Tibial nerve (tissue), 4 donors: Measurements from ENCODE around the gene PCDHB12. TPM values are rescaled to one million over a fixed set of nuclear protein-coding genes. Genes with fewer than 3 reads are reported as not detected.

Experiments
- DNase-seq, 2 donors: peaks; one replicate each; pipeline ENCODE4 v3.0.0-alpha.2; 2019; ENCODE audit warnings: low spot score in 2 of 2
- H3K27ac ChIP-seq, 4 donors: fragments of 200-600 bp; sonication (generic) in 3 of 4; one replicate each; pipeline ENCODE4 v1.5.1; 2017 to 2019; ENCODE audit warnings: mild to moderate bottlenecking in 1 of 4
- H3K27me3 ChIP-seq, 2 donors: fragments of 200-600 bp; sonication (generic) in 1 of 2; one replicate each; pipeline versions ENCODE4 v1.5.1 to v1.6.0; 2017 to 2019
- H3K36me3 ChIP-seq, 3 donors: fragments of 200-600 bp; sonication (generic); one replicate each; pipeline ENCODE4 v1.5.1; 2018 to 2019
- H3K4me1 ChIP-seq, 4 donors: fragments of 200-600 bp; sonication (generic) in 3 of 4; one replicate each; pipeline ENCODE4 v1.5.1; 2017 to 2019
- H3K4me3 ChIP-seq, 4 donors: fragments of 200-600 bp; sonication (generic) in 3 of 4; one replicate each; pipeline ENCODE4 v1.5.1; 2017 to 2019; ENCODE audit warnings: mild to moderate bottlenecking in 1 of 4, moderate library complexity in 1 of 4
- H3K9me3 ChIP-seq, 4 donors: fragments of 200-600 bp; sonication (generic) in 3 of 4; one replicate each; pipeline ENCODE4 v1.5.1; 2017 to 2019
- EP300 ChIP-seq, 2 donors: sonication (generic); formaldehyde crosslinking; IDR thresholded peaks; one replicate each; pipeline ENCODE4 v1.6.1; 2017; ENCODE audit warnings: antibody characterized with exemption in 2 of 2, mild to moderate bottlenecking in 1 of 2
- POLR2A ChIP-seq, 2 donors: fragments of 450-650 bp; IDR thresholded peaks; one replicate each; pipeline ENCODE4 v1.6.1; 2017; ENCODE audit warnings: antibody characterized with exemption in 2 of 2, mild to moderate bottlenecking in 2 of 2, moderate library complexity in 2 of 2
- WGBS, 2 donors: methylation state at CpG; one replicate each; pipeline ENCODE4 v1.1.5; 2018; 5-methylcytosine and 5-hydroxymethylcytosine counted together
- total RNA-seq, 4 donors: library from RNA; depleted of rRNA; stranded (reverse); fragments of >200 nt; gene quantifications; one replicate each; pipeline ENCODE4 v1.1.0, GENCODE V29; 2016
- TF ChIP-seq, protein P1 (sequence below), 5 experiments: fragments of 200-600 bp in 3 of 5; fragments of 450-650 bp in 2 of 5; sonication (generic) in 3 of 5; IDR thresholded peaks; one replicate each; pipeline ENCODE4 v1.5.1; 2016 to 2019; ENCODE audit warnings: antibody characterized with exemption in 5 of 5, mild to moderate bottlenecking in 3 of 5, moderate library complexity in 2 of 5

PCDHB12 gene
- total RNA-seq, 4 donors from 2014 or later, result 5.7 to 12.6 (median 12.2) TPM

DNA sequence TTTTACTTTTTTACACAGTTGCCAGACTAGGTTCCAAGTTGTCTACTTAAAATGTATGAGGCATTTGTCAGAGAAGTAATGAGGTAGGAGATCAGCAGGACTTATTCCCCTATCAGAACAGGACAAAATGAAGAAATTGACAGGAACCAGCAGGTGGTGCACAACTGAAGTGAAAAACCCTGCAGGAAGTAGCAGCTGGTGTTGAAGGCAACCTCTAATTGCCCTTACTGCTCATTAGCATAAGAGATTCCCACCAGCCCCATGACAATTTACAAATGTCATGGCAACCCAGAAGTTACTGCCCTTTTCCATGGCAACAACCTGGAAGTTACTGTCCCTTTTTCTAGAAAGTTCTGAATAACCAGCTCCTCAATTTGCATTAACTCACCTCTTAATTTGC lies 42.1 kb downstream of the PCDHB12 start:
- no peak for DNase-seq
- H3K36me3 ChIP-seq, result peaks cover 0 to 68% (median 0%) of the 10 kb centered on the region in 3 donors
- TF ChIP-seq EP300 (IDR thresholded peaks at IDR 0.05) (no peak), POLR2A (IDR thresholded peaks at IDR 0.05) (no peak)
- TF ChIP-seq, protein P1, sequence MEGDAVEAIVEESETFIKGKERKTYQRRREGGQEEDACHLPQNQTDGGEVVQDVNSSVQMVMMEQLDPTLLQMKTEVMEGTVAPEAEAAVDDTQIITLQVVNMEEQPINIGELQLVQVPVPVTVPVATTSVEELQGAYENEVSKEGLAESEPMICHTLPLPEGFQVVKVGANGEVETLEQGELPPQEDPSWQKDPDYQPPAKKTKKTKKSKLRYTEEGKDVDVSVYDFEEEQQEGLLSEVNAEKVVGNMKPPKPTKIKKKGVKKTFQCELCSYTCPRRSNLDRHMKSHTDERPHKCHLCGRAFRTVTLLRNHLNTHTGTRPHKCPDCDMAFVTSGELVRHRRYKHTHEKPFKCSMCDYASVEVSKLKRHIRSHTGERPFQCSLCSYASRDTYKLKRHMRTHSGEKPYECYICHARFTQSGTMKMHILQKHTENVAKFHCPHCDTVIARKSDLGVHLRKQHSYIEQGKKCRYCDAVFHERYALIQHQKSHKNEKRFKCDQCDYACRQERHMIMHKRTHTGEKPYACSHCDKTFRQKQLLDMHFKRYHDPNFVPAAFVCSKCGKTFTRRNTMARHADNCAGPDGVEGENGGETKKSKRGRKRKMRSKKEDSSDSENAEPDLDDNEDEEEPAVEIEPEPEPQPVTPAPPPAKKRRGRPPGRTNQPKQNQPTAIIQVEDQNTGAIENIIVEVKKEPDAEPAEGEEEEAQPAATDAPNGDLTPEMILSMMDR (IDR thresholded peaks at IDR 0.05), result no peak
- no peak overlapping the region for H3K4me3 ChIP-seq
- no peak overlapping the region for H3K27ac ChIP-seq
- peaks cover 0 to 100% (median 59%) of the 10 kb centered on the region in 4 donors for H3K9me3 ChIP-seq
- H3K27me3 ChIP-seq, result no peaks in the 10 kb centered on the region
- no peaks in the 10 kb centered on the region for H3K4me1 ChIP-seq

DNA sequence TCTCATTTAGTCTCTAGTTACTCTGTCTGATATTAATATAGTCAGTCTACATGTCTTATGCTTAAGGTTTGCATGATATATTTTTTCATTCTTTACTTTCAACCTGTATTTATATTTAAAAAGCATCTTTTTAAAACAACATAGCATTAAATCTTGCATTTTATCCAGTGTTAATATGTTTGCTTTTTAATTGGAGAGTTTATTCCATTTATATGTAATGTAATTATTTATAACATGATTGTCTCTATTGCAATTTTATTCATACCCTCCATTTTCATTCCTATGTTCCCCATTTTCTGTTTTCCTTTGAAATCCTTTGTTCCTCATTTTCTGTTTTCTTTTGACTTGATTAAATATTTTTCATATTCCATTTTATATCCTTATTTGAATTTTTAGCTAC lies 49.9 kb downstream of the PCDHB12 start:
- no peak for DNase-seq

DNA sequence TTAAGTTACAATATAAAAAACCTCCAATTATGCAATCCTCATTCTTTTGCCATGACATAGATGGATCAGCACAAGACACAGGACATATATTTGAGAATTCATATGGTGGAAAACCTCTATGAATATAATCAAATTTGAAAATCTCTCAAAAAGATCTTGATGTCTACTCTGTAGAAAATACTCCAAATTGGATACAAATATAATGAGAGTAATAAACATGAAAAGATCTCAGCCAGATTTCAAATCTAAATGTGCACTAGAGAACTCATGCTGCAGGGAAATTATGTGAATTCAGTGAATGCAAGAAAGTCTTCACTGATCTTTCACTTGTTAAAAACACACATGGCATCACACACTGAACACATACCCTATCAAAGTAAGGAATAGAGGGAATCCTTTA lies 50.4 kb downstream of the PCDHB12 start:
- no peak overlapping the region for H3K4me3 ChIP-seq
- H3K36me3 ChIP-seq, result peaks cover 0 to 92% (median 0%) of the 10 kb centered on the region in 3 donors
- no peaks in the 10 kb centered on the region for H3K4me1 ChIP-seq
- no peak for TF ChIP-seq EP300 (IDR thresholded peaks at IDR 0.05)
- no peak for TF ChIP-seq POLR2A (IDR thresholded peaks at IDR 0.05)
- TF ChIP-seq, protein P1 (IDR thresholded peaks at IDR 0.05), result no peak
- H3K27me3 ChIP-seq, result no peaks in the 10 kb centered on the region
- no peak for DNase-seq
- H3K9me3 ChIP-seq, result peaks cover 4 to 100% (median 74%) of the 10 kb centered on the region in 4 donors
- H3K27ac ChIP-seq, result no peak overlapping the region

More for the DNA sequence above, 49.9 kb downstream of the PCDHB12 start:
- Histone ChIP-seq H3K4me1 (no peaks in the 10 kb centered on the region), H3K4me3 (no peak overlapping the region), H3K9me3 (peaks cover 4 to 100% (median 72%) of the 10 kb centered on the region in 4 donors), H3K36me3 (peaks cover 0 to 92% (median 0%) of the 10 kb centered on the region in 3 donors), H3K27me3 (no peaks in the 10 kb centered on the region), H3K27ac (no peak overlapping the region)
- TF ChIP-seq POLR2A (IDR thresholded peaks at IDR 0.05) (no peak), EP300 (IDR thresholded peaks at IDR 0.05) (no peak)
- TF ChIP-seq, protein P1 (IDR thresholded peaks at IDR 0.05), result no peak

DNA sequence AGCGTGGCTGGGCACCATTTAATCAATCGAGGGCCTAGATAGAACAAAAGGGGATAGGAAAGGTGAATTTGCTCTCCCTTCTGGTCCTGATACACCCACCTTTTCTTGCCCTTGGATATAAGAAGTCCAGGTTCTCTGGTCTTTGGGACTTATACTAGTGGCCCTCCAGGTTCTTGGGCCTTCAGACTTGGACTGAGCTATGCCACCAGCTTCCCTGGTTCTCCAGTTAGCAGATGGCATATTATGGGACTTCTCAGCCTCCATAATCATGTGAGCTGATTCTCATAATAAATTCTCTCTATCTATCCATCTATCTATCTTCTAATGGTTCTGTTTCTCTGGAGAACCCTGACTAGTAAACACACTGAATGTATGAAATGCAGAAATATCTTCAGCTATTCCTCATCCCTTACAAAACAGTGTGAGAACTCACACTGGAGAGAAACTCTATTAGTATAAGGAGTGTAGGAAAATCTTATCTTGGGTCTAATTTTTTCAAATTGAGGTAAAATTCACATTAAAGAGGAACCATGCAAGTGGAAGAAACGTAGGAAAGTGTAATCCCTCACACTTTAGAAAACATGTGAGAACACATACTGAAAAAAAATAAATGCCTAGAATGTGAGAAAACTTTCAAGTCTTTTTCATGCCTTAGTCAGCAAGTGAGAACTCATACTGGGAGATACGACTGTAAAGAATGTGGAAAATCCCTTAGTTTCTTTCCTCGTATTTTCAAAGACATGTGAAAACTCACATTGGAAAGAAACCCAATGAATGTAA lies 52.1 kb downstream of the PCDHB12 start:
- Histone ChIP-seq H3K27ac (no peak overlapping the region), H3K27me3 (no peaks in the 10 kb centered on the region), H3K9me3 (peaks cover 11 to 100% (median 77%) of the 10 kb centered on the region in 4 donors), H3K4me1 (no peaks in the 10 kb centered on the region), H3K36me3 (peaks cover 0 to 94% (median 0%) of the 10 kb centered on the region in 3 donors), H3K4me3 (no peak overlapping the region)
- no peak for TF ChIP-seq POLR2A (IDR thresholded peaks at IDR 0.05)
- TF ChIP-seq, protein P1 (IDR thresholded peaks at IDR 0.05), result no peak
- WGBS, 2 donors, result 67 to 77% methylated on average over 5 of the region's 5 CpGs
- DNase-seq, result no peak

DNA sequence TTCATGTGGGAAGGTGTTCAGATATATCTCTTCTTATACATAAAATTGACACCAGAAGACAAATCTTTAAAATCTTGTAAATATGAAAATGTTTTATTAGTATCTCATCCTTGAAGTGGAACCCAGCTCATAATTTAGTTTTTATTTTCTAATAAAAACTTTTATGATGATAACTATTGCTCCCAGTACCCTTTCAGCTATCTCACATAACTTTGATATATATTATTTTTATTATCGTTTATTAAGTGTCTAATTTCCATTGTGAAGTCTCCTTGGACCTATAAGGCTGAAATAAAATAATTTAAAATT lies 52.7 kb downstream of the PCDHB12 start:
- DNase-seq, result no peak
- WGBS, 2 donors, result 80 to 83% methylated on average over 1 of the region's 1 CpG
- Histone ChIP-seq H3K9me3 (peaks cover 15 to 100% (median 74%) of the 10 kb centered on the region in 4 donors), H3K4me1 (no peaks in the 10 kb centered on the region), H3K27ac (no peak overlapping the region), H3K4me3 (no peak overlapping the region), H3K36me3 (peaks cover 0 to 96% (median 0%) of the 10 kb centered on the region in 3 donors), H3K27me3 (no peaks in the 10 kb centered on the region)
- TF ChIP-seq, protein P1 (IDR thresholded peaks at IDR 0.05), result no peak
- no peak for TF ChIP-seq EP300 (IDR thresholded peaks at IDR 0.05)

Other genes with a start within 250 kb of the PCDHB12 start
- gene PCDHAC2, start 242.2 kb upstream of the PCDHB12 start, total RNA-seq, result 1 to 10 TPM in 3 of 4 donors, under 1 TPM in 1; 0.78 to 4.2 (median 2.5) TPM
- gene PCDHB1, start 157.3 kb upstream of the PCDHB12 start, total RNA-seq, result under 1 TPM in 1 of 4 donors, not detected in 3; 0.21 TPM
- 1 to 10 TPM; 1.7 to 7.5 (median 4.6) TPM for gene PCDHB2, start 114.1 kb upstream of the PCDHB12 start, total RNA-seq
- 1 to 10 TPM; 3.9 to 7.4 (median 4.9) TPM for gene PCDHB3, start 108.2 kb upstream of the PCDHB12 start, total RNA-seq
- gene PCDHB4, start 86.9 kb upstream of the PCDHB12 start, total RNA-seq, result 10 to 100 TPM in 3 of 4 donors, 1 to 10 TPM in 1; 7.3 to 19.8 (median 14.8) TPM
- gene PCDHB5, start 73.5 kb upstream of the PCDHB12 start, total RNA-seq, result 10 to 100 TPM in 2 of 4 donors, 1 to 10 TPM in 2; 5.9 to 15.5 (median 9.6) TPM
- gene PCDHB6, start 58.7 kb upstream of the PCDHB12 start, total RNA-seq, result 1 to 10 TPM; 1.8 to 3.7 (median 2.4) TPM
- 1 to 10 TPM; 4.4 to 7.1 (median 5.5) TPM for gene PCDHB7, start 36.1 kb upstream of the PCDHB12 start, total RNA-seq
- 1 to 10 TPM; 1.0 to 4.2 (median 3.5) TPM for gene PCDHB8, start 30.9 kb upstream of the PCDHB12 start, total RNA-seq
- gene PCDHB16, start 26.3 kb upstream of the PCDHB12 start, total RNA-seq, result 10 to 100 TPM in 3 of 4 donors, 1 to 10 TPM in 1; 9.2 to 17.7 (median 14.6) TPM
- gene PCDHB9, start 21.6 kb upstream of the PCDHB12 start, total RNA-seq, result 1 to 10 TPM; 4.6 to 9.2 (median 7.4) TPM
- gene PCDHB10, start 16.4 kb upstream of the PCDHB12 start, total RNA-seq, result 10 to 100 TPM in 1 of 4 donors, 1 to 10 TPM in 3; 4.8 to 10.4 (median 5.6) TPM
- gene PCDHB11, start 9.1 kb upstream of the PCDHB12 start, total RNA-seq, result 1 to 10 TPM; 6.9 to 8.6 (median 7.6) TPM
- 1 to 10 TPM; 8.2 to 9.8 (median 9.2) TPM for gene PCDHB13, start 5.2 kb downstream of the PCDHB12 start, total RNA-seq
- 10 to 100 TPM in 2 of 4 donors, 1 to 10 TPM in 2; 6.6 to 13.0 (median 10.3) TPM for gene PCDHB14, start 14.6 kb downstream of the PCDHB12 start, total RNA-seq
- gene PCDHB15, start 36.7 kb downstream of the PCDHB12 start, total RNA-seq, result 1 to 10 TPM; 5.4 to 7.6 (median 6.4) TPM
- gene SLC25A2, start 95.3 kb downstream of the PCDHB12 start, total RNA-seq, result 1 to 10 TPM in 1 of 4 donors, under 1 TPM in 1, not detected in 2; 0.42 to 4.8 TPM
- 10 to 100 TPM; 49.5 to 80.0 (median 59.5) TPM for gene TAF7, start 112.1 kb downstream of the PCDHB12 start, total RNA-seq
- gene PCDHGA1, start 121.8 kb downstream of the PCDHB12 start, total RNA-seq, result 1 to 10 TPM in 3 of 4 donors, under 1 TPM in 1; 0.90 to 2.5 (median 1.8) TPM
- 10 to 100 TPM in 3 of 4 donors, 1 to 10 TPM in 1; 9.6 to 20.4 (median 12.7) TPM for gene PCDHGA2, start 130.0 kb downstream of the PCDHB12 start, total RNA-seq
- gene PCDHGA3, start 135.1 kb downstream of the PCDHB12 start, total RNA-seq, result 10 to 100 TPM in 1 of 4 donors, 1 to 10 TPM in 3; 6.5 to 10.5 (median 8.7) TPM
- gene PCDHGB1, start 141.4 kb downstream of the PCDHB12 start, total RNA-seq, result 1 to 10 TPM; 4.3 to 8.4 (median 6.8) TPM
- gene PCDHGA4, start 146.3 kb downstream of the PCDHB12 start, total RNA-seq, result 10 to 100 TPM in 2 of 4 donors, 1 to 10 TPM in 2; 5.1 to 13.5 (median 9.2) TPM
- 10 to 100 TPM in 2 of 4 donors, 1 to 10 TPM in 2; 9.2 to 14.0 (median 10.4) TPM for gene PCDHGB2, start 151.3 kb downstream of the PCDHB12 start, total RNA-seq
- 10 to 100 TPM in 3 of 4 donors, 1 to 10 TPM in 1; 8.2 to 13.2 (median 12.1) TPM for gene PCDHGA5, start 155.4 kb downstream of the PCDHB12 start, total RNA-seq
- gene PCDHGB3, start 161.5 kb downstream of the PCDHB12 start, total RNA-seq, result 10 to 100 TPM in 2 of 4 donors, 1 to 10 TPM in 2; 7.8 to 12.4 (median 10.1) TPM
- gene PCDHGA6, start 165.2 kb downstream of the PCDHB12 start, total RNA-seq, result 10 to 100 TPM in 2 of 4 donors, 1 to 10 TPM in 2; 7.4 to 12.3 (median 10.1) TPM
- gene PCDHGA7, start 174.0 kb downstream of the PCDHB12 start, total RNA-seq, result 10 to 100 TPM in 1 of 4 donors, 1 to 10 TPM in 3; 7.6 to 12.2 (median 9.2) TPM
- gene PCDHGB4, start 179.0 kb downstream of the PCDHB12 start, total RNA-seq, result 10 to 100 TPM in 3 of 4 donors, 1 to 10 TPM in 1; 9.3 to 12.3 (median 11.1) TPM
- gene PCDHGA8, start 183.9 kb downstream of the PCDHB12 start, total RNA-seq, result 1 to 10 TPM; 5.5 to 9.3 (median 6.6) TPM
- 10 to 100 TPM in 3 of 4 donors, 1 to 10 TPM in 1; 9.9 to 22.4 (median 16.2) TPM for gene PCDHGB5, start 189.2 kb downstream of the PCDHB12 start, total RNA-seq
- 10 to 100 TPM in 3 of 4 donors, 1 to 10 TPM in 1; 8.4 to 13.8 (median 11.9) TPM for gene PCDHGA9, start 194.1 kb downstream of the PCDHB12 start, total RNA-seq
- 10 to 100 TPM in 3 of 4 donors, 1 to 10 TPM in 1; 9.2 to 16.8 (median 13.9) TPM for gene PCDHGB6, start 199.3 kb downstream of the PCDHB12 start, total RNA-seq
- gene PCDHGA10, start 204.3 kb downstream of the PCDHB12 start, total RNA-seq, result 10 to 100 TPM in 2 of 4 donors, 1 to 10 TPM in 2; 7.6 to 15.0 (median 10.6) TPM
- 10 to 100 TPM; 14.6 to 19.2 (median 18.0) TPM for gene PCDHGB7, start 209.0 kb downstream of the PCDHB12 start, total RNA-seq
- gene PCDHGA11, start 212.3 kb downstream of the PCDHB12 start, total RNA-seq, result 1 to 10 TPM; 8.3 to 9.3 (median 8.9) TPM
- 10 to 100 TPM in 2 of 4 donors, 1 to 10 TPM in 2; 7.9 to 19.8 (median 10.1) TPM for gene PCDHGA12, start 221.8 kb downstream of the PCDHB12 start, total RNA-seq